H1 (cell line): ENCODE measurements around the gene ZIM2. TPM values are rescaled to one million over a fixed set of nuclear protein-coding genes. Genes with fewer than 3 reads are reported as not detected.

Source experiments
- CTCF ChIA-PET: fragments of 300-600 bp; sonication (Branson Sonifier 250); formaldehyde crosslinking; loops from one replicate; lab custom pipeline; 2021; ENCODE audit not compliant: partially characterized antibody; lab: Charles Lee
- POLR2A ChIA-PET: fragments of 300-600 bp; sonication (Branson Sonifier 250); formaldehyde crosslinking; loops from one replicate; lab custom pipeline; 2021; ENCODE audit warnings: inconsistent platforms; ENCODE audit not compliant: partially characterized antibody; lab: Charles Lee
- DNase-seq, 2 experiments: peaks; one replicate each; pipeline versions ENCODE4 v3.0.0 to v3.0.0-alpha.2; 2010 to 2022; ENCODE audit warnings: low spot score in 2 of 2, low read depth in 1 of 2, mixed read lengths in 1 of 2
- FAIRE-seq: peaks from 2 replicates; lab custom pipeline; 2011; peaks lifted over from hg19 to GRCh38; lab: Jason Lieb, UNC
- H2AFZ ChIP-seq: 2 replicates; pipeline ENCODE4 v1.8.1; 2012; ENCODE audit warnings: low read length, inconsistent platforms
- H2AK5ac ChIP-seq: 2 replicates; pipeline ENCODE4 v1.6.1; 2013; ENCODE audit warnings: low read depth, low read length
- H2BK120ac ChIP-seq: replicated peaks from 2 replicates; pipeline ENCODE3; 2013; ENCODE audit warnings: low read depth, low read length, inconsistent platforms
- H2BK12ac ChIP-seq: 2 replicates; pipeline ENCODE4 v1.6.1; 2013; ENCODE audit warnings: low read depth, low read length
- H2BK15ac ChIP-seq: 2 replicates; pipeline ENCODE4 v1.6.1; 2013; ENCODE audit warnings: low read length
- H2BK20ac ChIP-seq: 2 replicates; pipeline ENCODE4 v1.6.1; 2013; ENCODE audit warnings: low read length
- H2BK5ac ChIP-seq: 2 replicates; pipeline ENCODE4 v1.6.1; 2013; ENCODE audit warnings: low read depth, low read length
- H3K14ac ChIP-seq: 2 replicates; pipeline ENCODE4 v1.6.1; 2013; ENCODE audit warnings: inconsistent platforms; ENCODE audit not compliant: insufficient read length
- H3K18ac ChIP-seq: 2 replicates; pipeline ENCODE4 v1.6.1; 2013; ENCODE audit warnings: low read length; ENCODE audit errors: extremely low read depth
- H3K23ac ChIP-seq: 2 replicates; pipeline ENCODE4 v1.6.1; 2013; ENCODE audit warnings: inconsistent platforms; ENCODE audit not compliant: insufficient read length
- H3K23me2 ChIP-seq: 2 replicates; pipeline ENCODE4 v1.6.1; 2013; ENCODE audit warnings: low read depth, low read length
- H3K27ac ChIP-seq: 2 replicates; pipeline ENCODE4 v1.6.1; 2011; ENCODE audit warnings: low read depth, low read length, inconsistent platforms
- H3K27me3 ChIP-seq, 4 experiments: replicated peaks in 1 of 4; 1 replicate in 1 of 4; 2 replicates in 3 of 4; pipeline versions ENCODE4 v1.6.1 to v1.8.1; 2011 to 2013; ENCODE audit warnings: low read length in 3 of 4, mild to moderate bottlenecking in 3 of 4, inconsistent platforms in 2 of 4, mixed read lengths in 2 of 4, moderate library complexity in 1 of 4; ENCODE audit not compliant: control insufficient read depth in 3 of 4, insufficient read depth in 3 of 4; ENCODE audit errors: extremely low read depth in 1 of 4
- H3K36me3 ChIP-seq, 4 experiments: 2 replicates each; pipeline versions ENCODE4 v1.6.1 to v1.8.1; 2011 to 2013; ENCODE audit warnings: mild to moderate bottlenecking in 4 of 4, low read length in 3 of 4, moderate library complexity in 2 of 4, control low read depth in 1 of 4, inconsistent platforms in 1 of 4; ENCODE audit not compliant: insufficient read depth in 4 of 4, control insufficient read depth in 2 of 4
- H3K4ac ChIP-seq: replicated peaks from 2 replicates; pipeline ENCODE3; 2013; ENCODE audit warnings: low read length, low read depth, mixed read lengths, inconsistent platforms; ENCODE audit not compliant: insufficient read length
- H3K4me1 ChIP-seq, 4 experiments: replicated peaks in 1 of 4; 1 replicate in 1 of 4; 2 replicates in 3 of 4; pipeline versions ENCODE4 v1.6.1 to v1.8.1; 2011 to 2013; ENCODE audit warnings: low read length in 3 of 4, inconsistent platforms in 2 of 4, mixed read lengths in 1 of 4; ENCODE audit not compliant: insufficient read depth in 4 of 4, control insufficient read depth in 3 of 4
- H3K4me2 ChIP-seq, 2 experiments: 2 replicates each; pipeline versions ENCODE4 v1.6.1 to v1.8.1; 2011 to 2013; ENCODE audit warnings: low read depth in 2 of 2, low read length in 2 of 2, control low read depth in 1 of 2, inconsistent platforms in 1 of 2, mild to moderate bottlenecking in 1 of 2; ENCODE audit not compliant: insufficient read depth in 1 of 2
- H3K4me3 ChIP-seq, 4 experiments: fragments of 200-600, 300-600 bp in 1 of 4; sonication (generic), shearing (Covaris generic), sonication (Bioruptor Twin) in 1 of 4; 2 replicates each; pipeline versions ENCODE4 v1.5.1 to v1.8.1; 2011 to 2016; ENCODE audit warnings: low read length in 4 of 4, low read depth in 3 of 4, control low read depth in 2 of 4, inconsistent platforms in 2 of 4, mild to moderate bottlenecking in 2 of 4, mixed read lengths in 1 of 4, moderate library complexity in 1 of 4; ENCODE audit not compliant: insufficient read depth in 2 of 4; ENCODE audit errors: extremely low read depth in 1 of 4
- H3K56ac ChIP-seq: replicated peaks from 2 replicates; pipeline ENCODE3; 2013; ENCODE audit warnings: low read depth, mild to moderate bottlenecking, mixed read lengths, low read length, inconsistent platforms; ENCODE audit not compliant: insufficient read length
- H3K79me1 ChIP-seq: 2 replicates; pipeline ENCODE4 v1.6.1; 2013; ENCODE audit warnings: low read depth, low read length, control low read depth
- H3K79me2 ChIP-seq, 2 experiments: 2 replicates each; pipeline versions ENCODE4 v1.6.1 to v1.8.1; 2012 to 2013; ENCODE audit warnings: low read length in 2 of 2, mild to moderate bottlenecking in 2 of 2, inconsistent platforms in 1 of 2; ENCODE audit not compliant: insufficient read depth in 2 of 2, control insufficient read depth in 1 of 2
- H3K9ac ChIP-seq, 4 experiments: replicated peaks in 1 of 4; 1 replicate in 1 of 4; 2 replicates in 3 of 4; pipeline versions ENCODE4 v1.6.1 to v1.8.1; 2011 to 2013; ENCODE audit warnings: low read depth in 3 of 4, low read length in 3 of 4, control low read depth in 2 of 4, mild to moderate bottlenecking in 2 of 4, moderate library complexity in 2 of 4, inconsistent platforms in 1 of 4; ENCODE audit errors: extremely low read depth in 1 of 4
- H3K9me3 ChIP-seq, 2 experiments: 2 replicates each; pipeline versions ENCODE4 v1.6.1 to v1.8.1; 2012 to 2013; ENCODE audit warnings: mild to moderate bottlenecking in 2 of 2, moderate library complexity in 2 of 2, control low read depth in 1 of 2, inconsistent platforms in 1 of 2, low read depth in 1 of 2, low read length in 1 of 2, mixed read lengths in 1 of 2; ENCODE audit not compliant: insufficient read depth in 2 of 2
- H4K20me1 ChIP-seq, 2 experiments: replicated peaks in 1 of 2; 2 replicates each; pipeline versions ENCODE3 to v1.8.1; 2011 to 2013; ENCODE audit warnings: inconsistent platforms in 2 of 2, low read length in 2 of 2, mild to moderate bottlenecking in 1 of 2; ENCODE audit not compliant: insufficient read depth in 2 of 2, control insufficient read depth in 1 of 2
- H4K5ac ChIP-seq: 2 replicates; pipeline ENCODE4 v1.6.1; 2013; ENCODE audit warnings: low read length, low read depth, mixed read lengths, inconsistent platforms; ENCODE audit not compliant: insufficient read length
- H4K8ac ChIP-seq: 2 replicates; pipeline ENCODE4 v1.8.0; 2013; ENCODE audit warnings: mild to moderate bottlenecking, moderate library complexity, low read length, inconsistent platforms; ENCODE audit not compliant: insufficient read depth; ENCODE audit errors: extremely low read depth
- H4K91ac ChIP-seq: replicated peaks from 2 replicates; pipeline ENCODE3; 2013; ENCODE audit warnings: low read length, mixed read lengths, inconsistent platforms; ENCODE audit not compliant: insufficient read length
- SIX5 ChIP-seq: IDR thresholded peaks from 2 replicates; pipeline ENCODE4 v1.6.1; 2011; ENCODE audit warnings: mild to moderate bottlenecking, low read depth, low read length
- TCF12 ChIP-seq: IDR thresholded peaks from 2 replicates; pipeline ENCODE4 v1.6.1; 2011; ENCODE audit warnings: low read depth, mild to moderate bottlenecking, low read length
- WGBS, 2 experiments: shearing (Covaris generic) in 1 of 2; methylation state at CpG; one replicate each; pipeline versions ENCODE4 v1.1.6 to v1.1.7; 2013 to 2015; ENCODE audit warnings: low lambda C conversion rate in 2 of 2, mixed read lengths in 2 of 2, inconsistent platforms in 1 of 2, low coverage in 1 of 2, missing lambda C conversion rate in 1 of 2; ENCODE audit not compliant: insufficient replicate concordance in 2 of 2, insufficient coverage in 1 of 2, insufficient read length in 1 of 2; ENCODE audit errors: extremely low coverage in 1 of 2, missing lambda C conversion rate in 1 of 2; 5-methylcytosine and 5-hydroxymethylcytosine counted together
- polyA plus RNA-seq, 7 experiments: library from polyadenylated mRNA; depleted of rRNA in 3 of 7; stranded (reverse) in 5 of 7; unstranded in 2 of 7; fragments of >200 nt in 5 of 7; fragments of 200-250 nt in 2 of 7; gene quantifications; 1 replicate in 5 of 7; 2 replicates in 1 of 7; 4 replicates in 1 of 7; pipeline versions ENCODE4 v1.2.1 to v1.2.3, GENCODE V29; 2011 to 2013; ENCODE audit warnings: missing spikeins in 2 of 7, mixed read lengths in 2 of 7
- total RNA-seq: library from RNA; stranded (reverse); fragmentation: NEBNext Ultra II Directional; extraction: Animal tissue kit (Norgen Biotek cat#: 25700); gene quantifications from 2 replicates; pipeline ENCODE4 v1.2.1, GENCODE V29; 2021

Gene ZIM2
- total and polyA plus RNA-seq, 2 of the 8 experiments (the other 6 are each of a cell fraction or from before 2014, with no cell fraction given) = not detected

- Histone ChIP-seq H3K9ac (no peak overlapping the region), H3K4me1 (no peaks in the 10 kb centered on the region), H3K36me3 (no peaks in the 10 kb centered on the region), H3K56ac (no peak overlapping the region), H2BK5ac (no peak overlapping the region), H2BK12ac (no peak overlapping the region), H3K23me2 (peaks cover 5% of the 10 kb centered on the region; the same call in 1 of the 2 replicates), H3K4ac (no peak overlapping the region), H2BK120ac (no peak overlapping the region), H4K20me1 (no peaks in the 10 kb centered on the region), H3K14ac (no peak overlapping the region), H3K18ac (no peak overlapping the region), H3K79me1 (no peaks in the 10 kb centered on the region), H3K27me3 (no peaks in the 10 kb centered on the region), H4K8ac (no peak overlapping the region), H4K5ac (no peak overlapping the region), H2BK20ac (no peak overlapping the region), H3K4me2 (no peak overlapping the region), H2AFZ (no peak overlapping the region), H3K79me2 (no peaks in the 10 kb centered on the region), H2BK15ac (no peak overlapping the region), H2AK5ac (no peak overlapping the region), H3K9me3 (peaks cover 59 to 91% of the 10 kb centered on the region in 2 experiments), H3K23ac (no peak overlapping the region), H3K4me3 (no peak overlapping the region), H4K91ac (no peak overlapping the region), H3K27ac (no peak overlapping the region)
- ChIA-PET POLR2A (no interaction called here), CTCF (interaction anchor here (1.0 kb wide), 1 partner anchor 18 kb away, joined by 3 read pairs; no protein-coding TSS in a partner anchor)
- FAIRE-seq (no peak), DNase-seq (no peak)
- no peak for TF ChIP-seq TCF12
- no peak for TF ChIP-seq SIX5
- WGBS, 2 experiments = 86% methylated on average over 3 of the region's 3 CpGs; no CpG with 5 or more reads in 1 of the 2 experiments
Observed at GRCh38 chr19:56875717-56876116, 35.2 kb upstream of the ZIM2 start.
